ENCODE results near the gene RAB8B.

RAB8B gene

DNA sequence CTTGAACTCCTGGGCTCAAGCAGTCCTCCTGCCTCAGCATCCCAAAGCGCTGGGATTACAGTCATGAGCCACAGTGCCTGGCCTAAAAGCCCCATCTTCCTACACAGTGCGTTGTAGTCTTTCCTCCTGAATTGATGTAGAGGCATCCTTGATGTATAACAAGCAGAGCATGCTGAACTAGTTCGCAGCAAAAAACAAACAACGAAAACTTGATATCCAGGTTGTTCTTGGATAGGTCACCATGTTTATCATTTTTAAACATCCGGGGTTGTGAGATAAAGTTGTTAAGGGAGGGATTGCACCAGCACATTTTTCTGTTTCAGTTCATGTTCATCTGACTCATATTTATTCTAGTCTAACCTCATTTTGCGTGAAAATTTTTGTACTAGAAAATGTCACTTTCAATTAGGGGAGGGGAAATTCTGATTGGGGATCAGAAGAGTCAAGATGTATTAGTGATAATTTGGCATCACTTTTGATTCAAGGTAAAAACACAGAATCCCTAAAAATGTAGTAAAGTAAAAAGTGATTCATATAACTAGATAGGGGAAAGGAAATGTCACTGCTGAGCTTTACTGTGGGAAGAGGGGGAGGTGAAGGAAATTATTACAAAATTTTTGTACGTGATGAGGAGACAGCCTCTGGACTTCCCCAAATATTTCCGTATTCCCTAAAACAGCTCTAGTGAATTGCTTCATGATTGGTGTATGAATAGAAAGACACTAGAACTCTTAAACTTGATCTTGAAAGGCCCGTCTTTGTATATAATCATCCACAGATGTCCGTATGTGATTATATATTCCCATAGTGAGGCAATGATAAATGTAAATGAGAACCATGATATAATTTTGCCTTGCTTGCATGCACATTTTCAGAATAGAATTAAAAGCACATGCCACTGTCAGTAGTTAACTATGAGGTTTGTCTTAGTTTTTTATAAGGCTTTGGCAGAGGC is 22.9 kb downstream of the RAB8B start:
- Histone ChIP-seq H3K4me2 (ENCODE audit: low read depth, low read length) (no peak overlapping the region), H3K4me1 (ENCODE audit: low read length) (no peaks in the 10 kb centered on the region), H3K4me3 (ENCODE audit: low read length) (no peak overlapping the region), H3K79me2 (ENCODE audit: low read length) (peaks cover 46% of the 10 kb centered on the region), H3K27me3 (replicated peaks; ENCODE audit: insufficient read depth, low read length) (no peaks in the 10 kb centered on the region), H3F3A (ENCODE audit: insufficient read depth, low read length) (no peaks in the 10 kb centered on the region), H4K20me1 (ENCODE audit: insufficient read depth, low read length) (no peaks in the 10 kb centered on the region), H3K9ac (ENCODE audit: low read length) (no peak overlapping the region), H3K36me3 (replicated peaks; ENCODE audit: insufficient read depth, low read length) (no peaks in the 10 kb centered on the region), H3K27ac (ENCODE audit: low read length) (no peak overlapping the region), H3K9me2 (replicated peaks; ENCODE audit: insufficient read depth, low read length) (no peaks in the 10 kb centered on the region), H3K9me3 (replicated peaks; ENCODE audit: insufficient read depth, low read length) (no peaks in the 10 kb centered on the region), H2AFZ (ENCODE audit: low read length) (no peak overlapping the region)
- DNase-seq, result no peak
- no peak for TF ChIP-seq EZH2phosphoT487 (IDR thresholded peaks at IDR 0.05; ENCODE audit: low read length)

DNA sequence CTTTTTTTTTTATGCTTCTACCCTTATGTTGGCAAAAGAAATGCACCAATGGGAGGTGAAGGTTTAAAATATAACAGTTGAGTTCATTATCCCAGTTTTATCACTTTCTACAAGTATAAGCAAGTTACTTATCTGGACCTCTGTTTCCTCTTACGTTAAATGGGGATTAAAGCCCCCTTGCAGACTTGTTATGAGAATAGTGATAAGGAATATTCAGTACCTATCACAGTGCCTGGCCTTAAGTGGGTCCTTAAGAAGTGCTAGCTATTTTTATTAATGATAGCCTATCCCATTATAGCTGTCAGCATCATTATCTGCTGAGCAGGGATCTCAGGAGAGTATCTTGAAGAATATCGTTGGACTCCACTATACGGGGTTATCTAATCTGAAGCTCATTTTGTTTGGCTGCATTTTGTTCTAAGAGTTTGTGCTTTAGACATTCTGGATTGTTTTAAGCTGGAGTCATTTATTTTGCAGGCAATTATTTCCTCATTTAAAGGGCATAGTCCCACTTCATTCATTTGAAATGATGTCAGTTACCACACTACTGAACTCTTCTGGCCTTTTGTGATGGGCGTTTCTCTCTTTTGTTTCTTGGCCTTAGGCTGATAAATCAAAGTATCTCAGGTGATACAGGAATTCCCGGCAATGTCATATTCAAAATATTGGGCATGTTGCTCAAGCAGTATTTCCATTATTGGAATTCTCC is 28.8 kb downstream of the RAB8B start:
- Histone ChIP-seq H3K9me3 (replicated peaks; ENCODE audit: insufficient read depth, low read length) (no peaks in the 10 kb centered on the region), H3K4me1 (ENCODE audit: low read length) (peaks cover 15% of the 10 kb centered on the region; the same call in 1 of the 2 replicates), H3F3A (ENCODE audit: insufficient read depth, low read length) (no peaks in the 10 kb centered on the region), H2AFZ (ENCODE audit: low read length) (no peak overlapping the region), H3K79me2 (ENCODE audit: low read length) (0 out of 2 replicates have a peak, but pooled peaks cover 8% of the 10 kb centered on the region), H4K20me1 (ENCODE audit: insufficient read depth, low read length) (no peaks in the 10 kb centered on the region), H3K9ac (ENCODE audit: low read length) (no peak overlapping the region), H3K9me2 (replicated peaks; ENCODE audit: insufficient read depth, low read length) (no peaks in the 10 kb centered on the region), H3K27ac (ENCODE audit: low read length) (no peak overlapping the region), H3K4me2 (ENCODE audit: low read depth, low read length) (no peak overlapping the region), H3K4me3 (ENCODE audit: low read length) (no peak overlapping the region), H3K36me3 (replicated peaks; ENCODE audit: insufficient read depth, low read length) (no peaks in the 10 kb centered on the region), H3K27me3 (replicated peaks; ENCODE audit: insufficient read depth, low read length) (no peaks in the 10 kb centered on the region)
- DNase-seq, result no peak
- TF ChIP-seq EZH2phosphoT487 (IDR thresholded peaks at IDR 0.05; ENCODE audit: low read length) (no peak), EZH2 (optimal IDR thresholded peaks at IDR 0.05; ENCODE audit: low read depth, low read length) (no peak)
- TF ChIP-seq, protein P1, sequence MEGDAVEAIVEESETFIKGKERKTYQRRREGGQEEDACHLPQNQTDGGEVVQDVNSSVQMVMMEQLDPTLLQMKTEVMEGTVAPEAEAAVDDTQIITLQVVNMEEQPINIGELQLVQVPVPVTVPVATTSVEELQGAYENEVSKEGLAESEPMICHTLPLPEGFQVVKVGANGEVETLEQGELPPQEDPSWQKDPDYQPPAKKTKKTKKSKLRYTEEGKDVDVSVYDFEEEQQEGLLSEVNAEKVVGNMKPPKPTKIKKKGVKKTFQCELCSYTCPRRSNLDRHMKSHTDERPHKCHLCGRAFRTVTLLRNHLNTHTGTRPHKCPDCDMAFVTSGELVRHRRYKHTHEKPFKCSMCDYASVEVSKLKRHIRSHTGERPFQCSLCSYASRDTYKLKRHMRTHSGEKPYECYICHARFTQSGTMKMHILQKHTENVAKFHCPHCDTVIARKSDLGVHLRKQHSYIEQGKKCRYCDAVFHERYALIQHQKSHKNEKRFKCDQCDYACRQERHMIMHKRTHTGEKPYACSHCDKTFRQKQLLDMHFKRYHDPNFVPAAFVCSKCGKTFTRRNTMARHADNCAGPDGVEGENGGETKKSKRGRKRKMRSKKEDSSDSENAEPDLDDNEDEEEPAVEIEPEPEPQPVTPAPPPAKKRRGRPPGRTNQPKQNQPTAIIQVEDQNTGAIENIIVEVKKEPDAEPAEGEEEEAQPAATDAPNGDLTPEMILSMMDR (IDR thresholded peaks at IDR 0.05; ENCODE audit: low read length), result no peak

DNA sequence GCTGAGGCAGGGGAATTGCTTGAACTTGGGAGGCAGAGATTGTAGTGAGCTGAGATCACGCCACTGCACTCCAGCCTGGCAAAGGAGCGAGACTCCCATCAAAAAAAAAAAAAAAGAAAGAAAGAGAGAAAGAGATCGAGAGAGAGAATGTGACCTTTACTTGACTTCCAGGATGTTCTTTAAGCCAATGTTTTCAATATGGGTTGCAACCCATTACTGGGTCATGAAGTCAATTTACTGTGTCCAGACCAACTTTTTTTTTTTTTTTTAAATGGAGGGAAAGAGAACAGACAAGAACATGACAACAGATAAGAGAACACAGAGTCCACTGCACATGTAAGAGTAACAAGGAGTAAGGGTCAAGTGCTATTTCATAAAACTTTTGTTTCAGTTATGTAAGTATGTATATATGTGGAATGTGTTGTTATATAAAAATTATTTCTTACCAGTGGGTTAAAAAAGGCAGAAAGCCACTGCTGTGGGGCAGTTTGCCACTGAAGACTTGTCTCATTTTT is 29.8 kb downstream of the RAB8B start:
- Histone ChIP-seq H2AFZ (ENCODE audit: low read length) (no peak overlapping the region), H3K36me3 (replicated peaks; ENCODE audit: insufficient read depth, low read length) (no peaks in the 10 kb centered on the region), H3K9me2 (replicated peaks; ENCODE audit: insufficient read depth, low read length) (no peaks in the 10 kb centered on the region), H3K27me3 (replicated peaks; ENCODE audit: insufficient read depth, low read length) (no peaks in the 10 kb centered on the region), H3K9me3 (replicated peaks; ENCODE audit: insufficient read depth, low read length) (no peaks in the 10 kb centered on the region), H3K79me2 (ENCODE audit: low read length) (0 out of 2 replicates have a peak, but pooled peaks cover 6% of the 10 kb centered on the region), H3K27ac (ENCODE audit: low read length) (no peak overlapping the region), H3F3A (ENCODE audit: insufficient read depth, low read length) (no peaks in the 10 kb centered on the region), H3K9ac (ENCODE audit: low read length) (no peak overlapping the region), H4K20me1 (ENCODE audit: insufficient read depth, low read length) (no peaks in the 10 kb centered on the region), H3K4me3 (ENCODE audit: low read length) (no peak overlapping the region), H3K4me1 (ENCODE audit: low read length) (peaks cover 15% of the 10 kb centered on the region; the same call in 1 of the 2 replicates), H3K4me2 (ENCODE audit: low read depth, low read length) (no peak overlapping the region)
- TF ChIP-seq EZH2phosphoT487 (IDR thresholded peaks at IDR 0.05; ENCODE audit: low read length) (no peak), EZH2 (optimal IDR thresholded peaks at IDR 0.05; ENCODE audit: low read depth, low read length) (no peak)
- TF ChIP-seq, protein P1 (IDR thresholded peaks at IDR 0.05; ENCODE audit: low read length), result no peak
- no peak for DNase-seq

Data from MM.1S (cell line).